Endometrial microvascular endothelial cells (primary cell): Measurements from ENCODE around the gene SLC38A1. TPM values are rescaled to one million over a fixed set of nuclear protein-coding genes. Genes with fewer than 3 reads are reported as not detected.
"Not testable (repeated sequence)": the region's sequence is repeated elsewhere in the genome, so short reads cannot be mapped to it uniquely, and the experiment has no call there.

Source experiments
- in situ Hi-C: cut with HindIII; loops from 2 replicates; pipeline ENCODE4 v1.10.0; 2017; ENCODE audit warnings: low sequenced_read_pairs, low pct_unique_long_range_greater_than_20kb; ENCODE audit errors: inconsistent ontology term
- total RNA-seq: library from RNA; depleted of rRNA; stranded (reverse); fragments of >200 nt; gene quantifications from one replicate; pipeline ENCODE4 v1.2.3, GENCODE V29; 2015; ENCODE audit errors: inconsistent ontology term

Gene SLC38A1
- 82.9 TPM for total RNA-seq

GRCh38 chr12:46268583-46269428, at the start of gene SLC38A1:
TSS of gene SLC38A1 (minus strand) at chr12:46269043. CDS start at chr12:46239800, 29,243 bp downstream.
- in situ Hi-C loops: no loop called here

DNA sequence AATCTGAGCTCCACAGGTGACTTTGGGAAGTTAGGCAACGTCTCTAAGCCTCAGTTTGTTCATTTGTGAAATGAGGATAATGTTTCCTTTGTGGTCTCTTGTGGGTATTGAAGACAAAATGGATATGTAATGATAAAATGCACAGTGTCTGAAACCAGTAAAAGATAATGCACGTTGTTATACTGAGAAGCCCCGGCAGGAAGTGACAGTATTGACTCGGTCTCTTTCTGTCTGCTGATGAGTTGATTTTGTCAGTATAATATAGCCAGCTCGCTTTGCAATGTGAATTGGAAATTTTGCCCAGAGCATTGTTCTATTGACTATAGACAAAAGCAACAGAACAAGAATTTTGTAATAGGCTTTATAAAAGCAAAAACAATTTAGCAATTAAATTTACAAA, 49.2 kb upstream of the SLC38A1 start:
- in situ Hi-C loops: no loop called here

GRCh38 chr12:46304070-46304469, 35.2 kb upstream of the SLC38A1 start:
- in situ Hi-C loops: no loop called here

DNA sequence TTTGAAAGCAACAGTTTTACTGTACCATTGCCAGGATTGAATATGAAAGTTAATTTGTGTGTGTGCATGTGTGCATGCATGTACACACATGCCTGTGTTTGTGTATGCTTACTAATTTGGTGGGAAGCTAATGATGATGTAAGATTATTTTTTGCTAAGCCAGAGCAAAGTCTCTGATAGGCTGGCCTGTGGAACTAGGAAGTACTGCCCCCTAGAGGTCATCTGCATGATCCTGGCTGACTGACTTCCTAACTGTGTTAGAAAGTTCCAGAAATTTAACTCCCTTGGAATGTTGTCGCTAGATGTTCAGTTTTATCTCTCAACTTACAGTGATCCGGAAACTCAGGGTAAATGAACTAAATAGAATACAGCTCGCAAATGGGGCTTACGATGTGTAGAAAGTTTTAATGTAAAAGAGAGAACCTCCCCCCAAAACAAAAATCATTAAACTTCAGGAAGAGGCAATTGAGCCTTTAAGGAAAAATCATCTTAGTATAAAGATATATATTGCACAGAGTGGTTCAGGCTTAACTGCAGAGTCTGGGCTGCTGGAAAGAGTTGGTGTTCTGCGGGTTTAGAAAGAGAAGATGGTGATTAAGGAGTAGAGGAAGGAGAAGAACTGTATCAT, 34.3 kb upstream of the SLC38A1 start:
- in situ Hi-C loops: no loop called here

GRCh38 chr12:46300910-46301309, 32.1 kb upstream of the SLC38A1 start:
- in situ Hi-C loops: no loop called here

- in situ Hi-C loops: no loop called here
Measured at GRCh38 chr12:46299851-46300250, 31.0 kb upstream of the SLC38A1 start.

DNA sequence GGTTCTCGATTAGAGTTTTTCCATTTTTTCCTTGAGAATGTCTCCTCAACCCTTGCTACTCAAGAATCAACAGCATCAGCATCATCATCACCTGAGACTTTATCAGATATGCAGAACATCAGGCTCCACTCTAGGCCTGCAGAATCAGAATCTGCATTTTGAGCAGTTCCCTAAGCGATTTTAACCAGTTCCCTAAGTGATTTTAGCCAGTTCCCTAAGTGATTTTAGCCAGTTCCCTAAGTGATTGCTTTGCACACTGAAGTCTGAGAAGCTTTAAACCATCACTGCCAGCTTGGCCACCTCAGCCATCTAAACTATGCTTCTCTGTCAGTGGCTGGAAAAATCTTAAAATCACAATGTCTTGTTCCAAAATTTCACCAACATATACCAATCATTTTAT, 29.4 kb upstream of the SLC38A1 start:
- in situ Hi-C loops: no loop called here

- in situ Hi-C loops: no loop called here
Measured at GRCh38 chr12:46296822-46297221, 28.0 kb upstream of the SLC38A1 start.

DNA sequence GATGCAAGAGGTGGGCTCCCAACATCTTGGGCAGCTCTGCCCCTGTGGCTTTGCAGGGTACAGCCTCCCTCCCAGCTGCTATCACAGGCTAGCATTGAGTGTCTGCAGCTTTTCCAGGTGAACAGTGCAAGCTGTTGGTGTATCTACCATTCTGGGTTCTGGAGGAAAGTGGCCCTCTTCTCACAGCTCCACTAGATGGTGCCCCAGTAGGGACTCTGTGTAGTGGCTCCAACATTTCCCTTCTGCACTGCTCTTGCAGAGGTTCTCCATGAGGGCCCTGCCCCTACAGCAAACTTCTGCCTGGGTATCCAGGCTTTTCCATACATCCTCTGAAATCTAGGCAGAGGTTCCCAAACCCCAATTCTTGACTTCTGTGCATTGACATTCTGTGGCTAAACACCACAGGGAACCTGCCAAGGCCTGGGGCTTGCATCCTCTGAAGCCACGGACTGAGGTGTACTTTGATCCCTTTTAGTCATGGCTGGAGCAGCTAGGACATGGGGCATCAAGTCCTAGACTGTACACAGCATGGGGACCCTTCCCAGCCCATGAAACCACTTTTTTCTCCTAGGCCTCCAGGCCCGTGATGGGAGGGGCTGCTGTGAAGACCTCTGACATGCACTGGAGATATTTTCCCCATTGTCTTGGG, 24.0 kb upstream of the SLC38A1 start:
- in situ Hi-C loops: no loop called here

DNA sequence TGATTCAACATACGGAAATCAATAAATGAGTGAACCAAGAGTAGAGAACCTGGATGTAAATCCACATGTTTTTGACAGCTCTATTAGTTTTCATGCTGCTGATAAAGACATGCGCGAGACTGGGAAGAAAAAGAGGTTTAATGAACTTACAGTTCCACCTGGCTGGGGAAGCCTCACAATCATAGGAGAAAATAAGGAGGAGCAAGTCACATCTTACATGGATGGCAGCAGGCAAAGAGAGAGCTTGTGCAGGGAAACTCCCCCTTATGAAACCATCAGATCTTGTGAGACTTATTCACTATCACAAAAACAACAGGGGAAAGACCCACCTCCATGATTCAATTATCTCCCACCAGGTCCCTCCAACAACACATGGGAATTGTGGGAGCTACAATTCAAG, 23.1 kb upstream of the SLC38A1 start:
- in situ Hi-C loops: not testable (repeated sequence)

GRCh38 chr12:46285177-46285576, 16.3 kb upstream of the SLC38A1 start:
- in situ Hi-C loops: not testable (repeated sequence)

DNA sequence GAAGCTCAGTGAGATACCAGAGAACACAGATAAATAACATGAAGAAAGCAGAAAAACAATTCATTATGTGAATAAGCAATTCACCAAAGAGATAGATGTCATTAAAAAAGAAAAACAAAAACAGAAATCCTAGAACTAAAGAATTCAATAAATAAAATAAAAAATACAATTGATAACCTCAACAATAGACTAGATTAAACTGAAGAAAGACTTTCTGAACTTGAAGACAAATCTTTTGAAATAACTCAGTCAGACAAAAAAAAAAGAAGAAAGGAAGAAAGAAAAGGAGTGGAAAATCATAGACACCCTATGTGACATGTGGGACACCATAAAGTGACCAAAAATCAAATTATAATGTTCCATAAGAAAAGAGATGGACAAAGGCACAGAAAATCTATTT, 14.0 kb upstream of the SLC38A1 start:
- in situ Hi-C loops: no loop called here

DNA sequence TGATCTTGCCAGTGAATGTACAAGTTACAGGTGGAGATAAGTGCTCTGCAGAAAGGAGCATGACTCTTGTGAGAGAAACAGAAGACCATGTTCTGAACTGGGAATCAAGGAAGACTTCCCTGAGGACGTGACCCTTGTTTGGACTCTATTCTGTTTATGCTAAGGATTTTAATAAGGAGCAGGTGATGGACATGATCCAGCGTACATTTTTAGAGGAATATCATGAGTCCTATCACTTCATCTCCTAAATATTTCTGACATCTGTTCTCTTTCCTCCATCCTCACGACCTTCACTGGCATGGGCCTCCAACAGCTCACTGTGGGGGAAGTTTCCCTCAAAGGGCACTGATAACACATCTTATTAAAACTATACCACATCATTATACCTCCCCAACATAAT, 7.9 kb upstream of the SLC38A1 start:
- in situ Hi-C loops: no loop called here

DNA sequence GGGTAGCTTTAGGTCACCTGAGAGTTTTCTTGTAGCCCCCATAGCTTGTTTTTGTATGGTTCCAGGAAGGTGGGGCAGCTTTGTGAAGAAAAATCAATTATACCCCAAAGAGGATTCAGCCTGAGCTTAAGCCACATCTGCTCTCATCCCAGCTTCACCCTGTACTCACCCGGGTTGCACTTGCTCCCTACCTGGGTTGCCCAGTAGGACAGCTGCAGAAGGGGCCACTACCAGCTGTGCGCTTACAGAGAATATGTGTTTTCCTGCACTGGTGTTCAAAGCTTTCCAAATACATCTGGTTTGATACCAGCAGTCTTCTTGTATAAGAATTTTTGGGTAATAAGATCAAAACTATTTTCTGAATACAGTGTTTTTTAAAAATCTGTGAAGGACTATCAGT, 3.0 kb upstream of the SLC38A1 start:
- in situ Hi-C loops: no loop called here

- in situ Hi-C loops: no loop called here
Measured at GRCh38 chr12:46269429-46270241, 792 bp upstream of the SLC38A1 start.

DNA sequence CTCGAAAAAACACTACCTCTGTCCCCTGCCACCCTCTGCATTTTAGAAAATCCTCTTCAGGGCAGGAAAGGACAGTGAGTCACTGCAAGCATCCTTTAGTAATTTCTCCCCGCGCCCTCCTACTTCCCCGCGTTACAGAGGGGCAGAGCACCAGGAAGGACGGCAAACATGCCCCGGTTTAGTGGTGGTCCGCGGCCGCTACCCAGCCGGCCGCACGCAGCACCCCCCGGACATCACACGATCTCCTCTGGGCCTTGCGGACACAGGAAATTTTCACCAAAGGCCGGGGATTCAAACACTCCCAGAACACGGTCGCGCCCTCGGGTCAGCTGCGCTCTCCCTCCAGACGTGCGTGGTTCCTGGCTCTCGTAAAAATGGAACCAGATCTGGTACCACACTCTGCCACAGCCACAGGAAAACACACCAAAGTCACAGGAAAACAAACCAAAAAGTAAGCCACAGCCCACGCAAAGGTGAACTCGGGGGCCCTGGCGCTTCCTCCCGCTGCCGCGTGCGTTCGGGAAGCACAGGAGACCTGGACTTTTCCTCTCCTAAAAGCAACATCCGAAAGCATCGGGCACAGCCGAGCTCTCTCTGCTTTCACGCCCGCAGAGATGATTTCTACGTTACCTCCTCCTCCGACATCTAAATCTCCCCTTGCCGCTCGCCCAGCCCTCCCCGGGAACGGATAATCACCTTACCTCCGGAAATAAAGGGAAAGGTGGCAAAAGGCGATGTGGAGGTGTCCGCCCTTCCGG, 839 bp downstream of the SLC38A1 start:
- in situ Hi-C loops: no loop called here

GRCh38 chr12:46267575-46267824, 1.3 kb downstream of the SLC38A1 start:
- in situ Hi-C loops: no loop called here

DNA sequence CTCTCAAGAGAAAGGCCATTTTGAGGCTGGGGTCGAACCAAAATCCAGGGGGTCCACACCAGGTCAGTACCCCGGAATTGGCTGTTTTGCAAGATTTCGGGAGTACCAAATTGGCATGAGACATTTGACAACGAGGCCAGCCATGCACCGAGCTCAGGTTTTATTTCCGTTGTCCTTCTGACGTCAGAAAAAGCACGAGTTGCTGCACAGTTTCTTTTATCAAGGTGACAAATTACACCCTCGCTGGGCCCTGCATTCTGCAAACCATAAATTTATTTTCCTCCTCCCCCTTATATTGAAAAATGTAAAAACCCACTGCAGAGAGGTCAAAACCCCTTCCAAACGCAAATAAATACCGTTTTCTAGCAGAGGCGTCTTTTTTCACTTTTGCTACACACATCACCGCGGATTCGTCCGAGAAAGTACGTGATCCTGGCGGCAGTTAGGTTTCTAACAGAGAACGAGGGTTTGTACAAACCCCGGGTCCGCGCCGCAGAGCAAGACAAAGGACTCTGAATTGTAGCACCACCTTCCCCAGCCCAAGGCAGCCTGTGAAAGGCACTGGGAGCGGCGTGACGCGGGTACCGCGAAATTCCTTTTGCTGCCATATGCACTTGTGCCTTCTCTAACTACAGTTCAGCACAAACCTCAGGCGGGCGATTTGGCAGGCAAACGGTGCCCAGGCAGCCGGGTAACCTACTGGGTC, 1.8 kb downstream of the SLC38A1 start:
- in situ Hi-C loops: no loop called here
